Measurements from ENCODE around the gene CDH24.
"Not testable (repeated sequence)": the region's sequence is repeated elsewhere in the genome, so short reads cannot be mapped to it uniquely, and the experiment has no call there.

CDH24 gene

GRCh38 chr14:23015618-23016017 is 41.7 kb downstream of the CDH24 start:
- H3K4me3 ChIP-seq (ENCODE audit: low read depth, low read length) = no peak overlapping the region
- TF ChIP-seq CTCF (conservative IDR thresholded peaks at IDR 0.05; ENCODE audit: low read depth, low read length) = no peak

GRCh38 chr14:23013749-23014054 is 43.6 kb downstream of the CDH24 start:
- not testable (repeated sequence) for H3K4me3 ChIP-seq (ENCODE audit: low read depth, low read length); DNase-seq (ENCODE audit: low read depth)

More at GRCh38 chr14:23015618-23016017, 41.7 kb downstream of the CDH24 start:
- no peak for DNase-seq (ENCODE audit: low read depth)

GRCh38 chr14:23013054-23013748 is 44.1 kb downstream of the CDH24 start:
- TF ChIP-seq CTCF (conservative IDR thresholded peaks at IDR 0.05; ENCODE audit: low read depth, low read length) = no peak
- no peak overlapping the region for H3K4me3 ChIP-seq (ENCODE audit: low read depth, low read length)
- no peak for DNase-seq (ENCODE audit: low read depth)

- peak within 1 kb of the TSS; percentile 53 for H3K4me3 ChIP-seq (ENCODE audit: low read depth, low read length)
- DNase-seq (ENCODE audit: low read depth) = peak; percentile 66
- TF ChIP-seq CTCF (conservative IDR thresholded peaks at IDR 0.05; ENCODE audit: low read depth, low read length) = no peak
Observed at GRCh38 chr14:23009939-23010726, 47.2 kb downstream of the CDH24 start, which contains the start of gene C14orf93. TSS of gene C14orf93 (minus strand) at chr14:23010143. CDS start at chr14:22999023, 11,120 bp downstream.

GRCh38 chr14:23009483-23009938 is 47.8 kb downstream of the CDH24 start:
- TF ChIP-seq CTCF (conservative IDR thresholded peaks at IDR 0.05; ENCODE audit: low read depth, low read length) = no peak
- H3K4me3 ChIP-seq (ENCODE audit: low read depth, low read length) = peak overlapping the region; percentile 53
- DNase-seq (ENCODE audit: low read depth) = no peak

- DNase-seq (ENCODE audit: low read depth) = no peak
- no peak for TF ChIP-seq CTCF (conservative IDR thresholded peaks at IDR 0.05; ENCODE audit: low read depth, low read length)
- H3K4me3 ChIP-seq (ENCODE audit: low read depth, low read length) = no peak overlapping the region
Observed at GRCh38 chr14:23008831-23009230, 48.5 kb downstream of the CDH24 start.

GRCh38 chr14:23006544-23007419 is 50.5 kb downstream of the CDH24 start:
- peak; percentile 99 for DNase-seq (ENCODE audit: low read depth)
- peak overlapping the region; percentile 82 for H3K4me3 ChIP-seq (ENCODE audit: low read depth, low read length)
- peak; percentile 48 for TF ChIP-seq CTCF (conservative IDR thresholded peaks at IDR 0.05; ENCODE audit: low read depth, low read length)
